G401.6 (cell line): ENCODE results near the gene WDR19.
"Not testable (repeated sequence)": the region's sequence is repeated elsewhere in the genome, so short reads cannot be mapped to it uniquely, and the experiment has no call there.

Experiments used
- FAIRE-seq: peaks from 2 replicates; lab custom pipeline; 2012; peaks lifted over from hg19 to GRCh38; lab: Jason Lieb, UNC

The WDR19 gene

GRCh38 chr4:39233114-39233513 is 50.8 kb downstream of the WDR19 start:
- FAIRE-seq: no peak

DNA sequence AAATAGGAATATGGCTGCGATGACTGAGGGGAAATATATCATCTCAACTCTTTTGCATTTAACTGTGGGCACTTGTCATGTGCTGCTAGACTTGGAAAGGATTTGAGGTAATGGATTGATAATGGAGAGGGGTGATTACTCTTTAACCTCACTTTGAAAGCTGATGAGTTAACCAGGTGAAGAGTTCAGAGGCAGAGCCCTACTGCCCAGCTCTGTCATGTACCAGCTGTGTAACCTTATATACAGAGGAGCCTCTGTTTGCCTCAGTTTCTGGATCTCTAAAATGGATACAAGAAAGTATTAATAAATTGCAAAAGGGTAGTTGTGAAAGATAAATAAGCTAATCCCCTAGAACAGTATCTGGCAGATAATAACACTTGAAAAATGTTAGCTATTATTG is 51.5 kb downstream of the WDR19 start:
- no peak for FAIRE-seq

DNA sequence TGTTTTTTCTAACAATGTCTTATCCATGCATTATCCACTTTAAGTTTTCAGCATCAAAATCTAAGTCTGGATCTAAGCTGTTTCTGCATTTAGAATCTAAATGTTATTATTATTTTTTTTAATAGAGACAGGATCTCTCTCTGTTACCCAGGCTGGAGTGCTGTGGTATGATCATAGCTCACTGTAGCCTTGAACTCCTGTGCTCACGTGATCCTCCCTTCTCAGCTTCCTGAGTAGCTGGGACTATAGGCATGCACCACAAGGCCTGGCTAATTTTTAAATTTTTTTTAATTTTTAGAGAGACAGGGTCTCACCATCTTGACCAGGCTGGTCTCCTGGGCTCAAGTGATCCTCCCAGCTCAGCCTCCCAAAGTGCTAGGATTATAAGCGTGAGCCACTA is 52.7 kb downstream of the WDR19 start:
- FAIRE-seq: no peak

- FAIRE-seq: peak; percentile 27
Observed at GRCh38 chr4:39235696-39236095, 53.4 kb downstream of the WDR19 start.

- no peak for FAIRE-seq
Observed at GRCh38 chr4:39237179-39237578, 54.9 kb downstream of the WDR19 start.

- no peak for FAIRE-seq
Observed at GRCh38 chr4:39243462-39243861, 61.1 kb downstream of the WDR19 start.

GRCh38 chr4:39255266-39255665 is 72.9 kb downstream of the WDR19 start:
- FAIRE-seq: no peak

- FAIRE-seq: no peak
Observed at GRCh38 chr4:39255871-39256270, 73.5 kb downstream of the WDR19 start.

GRCh38 chr4:39256436-39256835 is 74.1 kb downstream of the WDR19 start:
- FAIRE-seq: no peak

DNA sequence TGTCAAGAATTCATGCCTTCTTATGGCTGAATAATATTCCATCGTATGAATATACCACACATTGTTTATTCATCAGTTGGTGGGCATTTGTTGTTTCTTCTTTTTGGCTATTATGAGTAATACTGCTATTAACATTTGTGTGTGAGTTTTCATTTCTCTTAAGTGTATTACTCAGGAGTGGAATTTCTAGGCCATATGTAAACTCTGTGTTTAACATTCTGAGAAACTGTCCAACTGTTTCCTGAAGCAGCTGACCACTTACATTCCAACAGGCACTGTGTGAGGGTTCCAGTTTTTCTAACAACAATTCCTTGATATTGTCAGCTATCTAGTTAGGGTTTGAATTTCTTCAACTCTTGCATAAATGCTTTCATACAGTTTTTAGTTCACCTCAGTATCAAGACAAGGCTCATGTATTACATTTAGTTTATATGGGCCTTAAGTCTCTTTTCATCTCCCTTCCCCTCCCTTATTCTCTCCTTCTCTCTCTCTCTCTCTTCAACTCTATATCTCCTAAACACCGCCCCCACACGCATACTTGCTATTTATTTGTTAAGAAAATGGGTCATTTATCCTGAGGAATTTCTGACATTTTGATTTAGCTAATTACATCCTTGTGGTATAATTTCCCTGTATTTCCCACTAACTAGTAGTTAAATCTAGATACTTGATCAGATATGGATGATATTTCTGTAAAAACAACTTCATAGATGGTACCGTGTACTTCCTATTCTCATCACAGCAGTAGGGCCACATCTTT is 77.4 kb downstream of the WDR19 start:
- no peak for FAIRE-seq

- no peak for FAIRE-seq
Observed at GRCh38 chr4:39263895-39264294, 81.6 kb downstream of the WDR19 start.

- no peak for FAIRE-seq
Observed at GRCh38 chr4:39274503-39274902, 92.2 kb downstream of the WDR19 start.

DNA sequence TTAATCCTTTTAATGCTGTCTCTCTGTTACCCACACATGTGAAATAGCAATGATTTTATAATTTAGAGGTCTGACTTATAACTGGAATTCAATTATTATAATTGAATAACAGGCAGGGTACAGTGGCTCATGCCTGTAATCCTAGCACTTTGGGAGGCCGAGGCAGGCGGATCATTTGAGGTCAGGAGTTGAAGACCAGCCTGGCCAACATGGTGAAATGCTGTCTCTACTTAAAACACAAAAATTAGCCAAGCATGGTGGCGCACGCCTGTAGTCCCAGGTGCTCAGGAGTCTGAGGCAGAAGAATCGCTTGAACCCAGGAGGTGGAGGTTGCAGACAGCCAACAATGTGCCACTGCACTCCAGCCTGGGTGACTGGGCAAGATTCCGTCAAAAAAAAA is 95.3 kb downstream of the WDR19 start:
- FAIRE-seq: not testable (repeated sequence)

DNA sequence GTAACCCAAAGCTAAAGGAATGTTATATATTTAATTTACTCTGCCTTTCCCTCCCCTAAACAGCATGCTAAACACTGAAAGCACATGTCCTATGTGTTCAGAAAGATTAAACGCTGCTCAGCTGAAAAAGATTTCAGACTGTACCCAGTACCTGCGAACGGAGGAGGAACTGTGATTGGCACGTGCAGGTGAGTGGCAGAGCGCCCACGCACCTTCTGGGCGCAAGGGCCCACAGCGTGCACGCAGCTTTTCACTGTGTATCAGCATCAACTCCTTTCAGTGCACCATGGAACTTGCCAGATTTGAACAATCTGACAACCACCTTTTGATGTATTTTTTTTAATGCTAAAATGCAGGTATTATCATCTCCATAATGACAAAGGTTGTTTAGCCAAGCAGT is 96.1 kb downstream of the WDR19 start:
- FAIRE-seq: no peak

GRCh38 chr4:39279416-39279815 is 97.1 kb downstream of the WDR19 start:
- no peak for FAIRE-seq

DNA sequence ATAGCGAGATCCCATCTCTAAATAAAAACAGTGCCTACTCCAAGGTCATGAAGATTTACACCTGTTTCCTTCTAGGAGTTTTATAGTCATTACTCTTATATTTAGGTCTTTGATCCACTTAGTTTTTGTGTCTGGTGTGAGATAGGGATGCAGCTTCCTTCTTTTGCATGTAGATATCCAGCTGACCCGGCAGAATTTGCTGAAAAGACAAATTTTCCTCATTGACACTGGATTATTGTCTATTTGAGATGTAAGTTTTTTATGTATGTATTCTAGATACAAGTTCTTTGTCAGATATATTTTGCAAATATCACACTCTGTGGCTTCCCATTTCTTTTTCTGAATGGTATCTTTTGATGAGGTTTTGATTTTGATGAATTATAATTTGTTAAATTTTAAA is 98.4 kb downstream of the WDR19 start:
- FAIRE-seq: no peak

GRCh38 chr4:39285111-39285795 is 102.9 kb downstream of the WDR19 start:
- FAIRE-seq: no peak

DNA sequence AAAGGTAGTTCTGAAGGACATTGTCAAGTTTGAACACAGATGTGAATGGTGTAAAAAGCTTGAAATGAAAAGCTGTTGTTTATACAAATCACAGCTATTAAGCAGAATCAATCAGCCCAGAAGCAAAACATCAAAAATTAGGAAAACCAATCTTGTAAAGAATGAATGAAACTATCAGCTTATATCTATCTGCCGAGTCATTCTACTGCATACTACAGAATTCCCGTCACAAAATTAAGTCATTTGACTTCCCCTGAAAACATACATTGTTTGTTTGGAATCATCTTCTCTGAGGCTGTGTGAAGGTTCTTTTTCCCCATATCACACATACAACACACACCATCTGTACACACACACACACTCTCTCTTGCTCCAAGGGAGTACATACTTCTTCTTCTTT is 103.5 kb downstream of the WDR19 start:
- FAIRE-seq: no peak

- FAIRE-seq: no peak
Observed at GRCh38 chr4:39286263-39286662, 103.9 kb downstream of the WDR19 start.

- FAIRE-seq: no peak
Observed at GRCh38 chr4:39287223-39287622, 104.9 kb downstream of the WDR19 start.

GRCh38 chr4:39291686-39292085 is 109.4 kb downstream of the WDR19 start:
- FAIRE-seq: no peak

GRCh38 chr4:39292433-39292832 is 110.1 kb downstream of the WDR19 start:
- FAIRE-seq: not testable (repeated sequence)

DNA sequence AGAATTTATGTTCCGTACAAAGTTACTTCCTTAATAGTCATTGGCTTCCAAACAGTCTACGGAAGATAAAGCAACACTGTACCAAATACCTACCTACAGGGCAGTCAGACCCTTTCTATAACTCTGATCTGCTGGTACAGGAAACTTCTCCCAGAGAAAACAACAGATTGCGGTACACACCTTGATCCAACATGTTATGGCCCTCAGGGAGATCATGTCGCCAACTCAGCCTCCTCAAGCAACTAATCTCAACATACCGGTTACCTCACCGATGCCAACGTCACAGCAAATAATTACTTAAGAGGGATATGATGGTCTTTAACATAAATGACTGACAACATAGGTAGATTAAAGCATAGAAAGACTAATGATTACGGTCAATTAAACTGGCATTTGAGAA is 113.5 kb downstream of the WDR19 start:
- no peak for FAIRE-seq

DNA sequence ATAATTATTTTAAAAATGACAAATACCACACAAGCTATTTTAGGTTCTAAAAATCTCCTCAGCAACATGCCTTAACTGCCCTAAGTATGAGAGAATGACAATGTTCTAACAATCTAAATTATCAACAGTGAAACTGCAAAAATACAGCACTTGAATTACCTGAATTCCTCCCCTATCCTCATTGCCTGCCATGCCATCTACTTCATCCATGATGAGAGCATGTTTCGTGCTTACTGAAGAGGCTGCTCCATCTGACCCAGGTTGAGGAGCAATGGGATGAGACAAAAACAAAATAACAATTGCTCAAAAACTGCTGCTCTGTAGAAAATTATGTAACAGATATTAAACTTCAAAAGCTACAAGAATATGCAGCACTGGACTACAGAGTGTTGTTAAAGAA is 120.6 kb downstream of the WDR19 start:
- FAIRE-seq: no peak
